HG02623 (cell line): ENCODE results near the gene S100A1.

Source experiments
- ATAC-seq: cut with Tn5 transposase; IDR thresholded peaks from one replicate; pipeline ENCODE4 v1.9.1; 2021; ENCODE audit warnings: moderate library complexity; ENCODE audit not compliant: unreplicated experiment

S100A1 gene

GRCh38 chr1:153679337-153680119 lies 51.3 kb downstream of the S100A1 start:
- ATAC-seq, result no peak

- no peak for ATAC-seq
These were observed 51.8 kb downstream of the S100A1 start for GRCh38 chr1:153680120-153680403.
